ENCODE data around the gene UQCRH.
"Not testable (repeated sequence)": the region's sequence is repeated elsewhere in the genome, so short reads cannot be mapped to it uniquely, and the experiment has no call there.

The UQCRH gene

DNA sequence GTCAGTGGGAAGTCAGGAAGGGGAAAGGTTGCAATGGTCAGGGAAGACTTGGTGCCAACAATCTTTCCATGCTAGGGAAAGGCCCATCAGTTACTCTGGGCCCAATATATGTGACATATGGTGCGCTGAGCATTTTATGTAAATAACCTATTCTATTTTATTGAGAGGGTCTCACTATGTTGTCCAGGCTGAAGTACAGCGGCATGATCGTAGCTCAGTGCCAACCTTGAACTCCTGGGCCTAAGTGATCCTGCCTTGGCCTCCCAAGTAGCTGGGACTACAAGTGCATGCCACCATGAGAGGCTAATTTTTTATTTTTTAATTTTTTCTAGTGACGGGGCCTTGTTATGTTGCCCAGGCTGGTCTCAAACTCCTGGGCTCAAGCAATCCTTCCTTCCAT lies 6.8 kb downstream of the UQCRH start:
- Histone ChIP-seq H3K79me2 (ENCODE audit: insufficient read depth, low read length) (peaks cover 52% of the 10 kb centered on the region), H3K9ac (ENCODE audit: low read depth, low read length, poor library complexity, severe bottlenecking) (no peak overlapping the region), H3F3A (ENCODE audit: low read depth) (no peaks in the 10 kb centered on the region; the same call in 1 of the 2 replicates), H3K36me3 (ENCODE audit: insufficient read depth, low read length) (peaks cover 50% of the 10 kb centered on the region), H3K4me1 (ENCODE audit: insufficient read depth, low read length, poor library complexity, severe bottlenecking) (peaks cover 27% of the 10 kb centered on the region), H3K27me3 (ENCODE audit: insufficient read depth, low read length, poor library complexity, severe bottlenecking) (no peaks in the 10 kb centered on the region), H2AFZ (ENCODE audit: low read length) (no peak overlapping the region), H3K4me3 (ENCODE audit: low read length, poor library complexity, severe bottlenecking) (no peak overlapping the region), H4K20me1 (ENCODE audit: insufficient read depth, low read length, poor library complexity, severe bottlenecking) (peaks cover 32% of the 10 kb centered on the region), H3K4me2 (ENCODE audit: low read depth, low read length, poor library complexity, severe bottlenecking) (no peak overlapping the region), H3K9me2 (replicated peaks; ENCODE audit: low read depth, low read length) (no peaks in the 10 kb centered on the region), H3K9me3 (ENCODE audit: insufficient read depth, low read depth, low read length) (no peaks in the 10 kb centered on the region)
- no peak for TF ChIP-seq EZH2phosphoT487 (IDR thresholded peaks at IDR 0.05; ENCODE audit: borderline replicate concordance)

DNA sequence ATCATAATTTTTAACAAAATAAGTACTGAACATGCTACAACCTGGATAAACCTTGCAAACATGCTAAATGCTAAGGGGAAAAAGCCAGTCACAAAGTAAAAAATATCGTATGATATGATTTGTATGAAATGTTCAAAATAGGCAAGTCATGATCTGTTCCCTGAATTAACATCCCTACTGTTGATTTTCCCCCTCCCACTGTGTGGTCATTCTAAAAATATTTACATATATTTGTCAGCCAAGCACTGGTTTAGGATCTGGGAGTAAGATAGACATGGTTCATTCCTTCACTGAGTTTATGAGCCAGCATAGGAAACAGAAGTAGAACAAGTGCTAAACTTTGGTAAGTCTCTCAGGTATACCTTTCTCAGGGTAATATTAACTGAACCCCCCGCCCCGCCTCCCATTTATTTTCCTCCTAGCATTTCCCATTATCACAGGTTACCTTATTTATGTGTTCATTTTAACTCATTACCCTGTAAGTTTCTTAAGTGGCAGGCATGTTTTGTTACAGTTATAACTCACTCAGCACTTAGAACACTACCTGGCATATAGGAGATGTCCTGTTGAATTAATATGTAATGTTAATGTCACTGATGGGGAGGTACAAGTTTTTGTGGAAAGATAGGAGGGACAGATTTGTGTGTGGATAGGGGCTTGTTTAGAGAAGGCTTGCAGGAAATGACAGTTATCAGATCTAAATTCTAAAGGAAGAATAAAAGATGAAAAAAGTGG lies 12.3 kb downstream of the UQCRH start:
- H3K4me2 ChIP-seq (ENCODE audit: low read depth, low read length, poor library complexity, severe bottlenecking) = no peak overlapping the region
- no peak for TF ChIP-seq EZH2phosphoT487 (IDR thresholded peaks at IDR 0.05; ENCODE audit: borderline replicate concordance)
- TF ChIP-seq, protein P1, sequence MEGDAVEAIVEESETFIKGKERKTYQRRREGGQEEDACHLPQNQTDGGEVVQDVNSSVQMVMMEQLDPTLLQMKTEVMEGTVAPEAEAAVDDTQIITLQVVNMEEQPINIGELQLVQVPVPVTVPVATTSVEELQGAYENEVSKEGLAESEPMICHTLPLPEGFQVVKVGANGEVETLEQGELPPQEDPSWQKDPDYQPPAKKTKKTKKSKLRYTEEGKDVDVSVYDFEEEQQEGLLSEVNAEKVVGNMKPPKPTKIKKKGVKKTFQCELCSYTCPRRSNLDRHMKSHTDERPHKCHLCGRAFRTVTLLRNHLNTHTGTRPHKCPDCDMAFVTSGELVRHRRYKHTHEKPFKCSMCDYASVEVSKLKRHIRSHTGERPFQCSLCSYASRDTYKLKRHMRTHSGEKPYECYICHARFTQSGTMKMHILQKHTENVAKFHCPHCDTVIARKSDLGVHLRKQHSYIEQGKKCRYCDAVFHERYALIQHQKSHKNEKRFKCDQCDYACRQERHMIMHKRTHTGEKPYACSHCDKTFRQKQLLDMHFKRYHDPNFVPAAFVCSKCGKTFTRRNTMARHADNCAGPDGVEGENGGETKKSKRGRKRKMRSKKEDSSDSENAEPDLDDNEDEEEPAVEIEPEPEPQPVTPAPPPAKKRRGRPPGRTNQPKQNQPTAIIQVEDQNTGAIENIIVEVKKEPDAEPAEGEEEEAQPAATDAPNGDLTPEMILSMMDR (conservative IDR thresholded peaks at IDR 0.05; ENCODE audit: low read length) = no peak
- H2AFZ ChIP-seq (ENCODE audit: low read length) = no peak overlapping the region
- no peak overlapping the region for H3K4me3 ChIP-seq (ENCODE audit: low read length, poor library complexity, severe bottlenecking)
- H4K20me1 ChIP-seq (ENCODE audit: insufficient read depth, low read length, poor library complexity, severe bottlenecking) = no peaks in the 10 kb centered on the region
- no peak overlapping the region for H3K9ac ChIP-seq (ENCODE audit: low read depth, low read length, poor library complexity, severe bottlenecking)
- H3K9me3 ChIP-seq (ENCODE audit: insufficient read depth, low read depth, low read length) = no peaks in the 10 kb centered on the region
- H3K4me1 ChIP-seq (ENCODE audit: insufficient read depth, low read length, poor library complexity, severe bottlenecking) = no peaks in the 10 kb centered on the region
- peaks cover 6% of the 10 kb centered on the region; the same call in 1 of the 2 replicates for H3F3A ChIP-seq (ENCODE audit: low read depth)
- H3K79me2 ChIP-seq (ENCODE audit: insufficient read depth, low read length) = no peaks in the 10 kb centered on the region
- no peaks in the 10 kb centered on the region for H3K27me3 ChIP-seq (ENCODE audit: insufficient read depth, low read length, poor library complexity, severe bottlenecking)
- no peaks in the 10 kb centered on the region for H3K9me2 ChIP-seq (replicated peaks; ENCODE audit: low read depth, low read length)
- peaks cover 49% of the 10 kb centered on the region for H3K36me3 ChIP-seq (ENCODE audit: insufficient read depth, low read length)

DNA sequence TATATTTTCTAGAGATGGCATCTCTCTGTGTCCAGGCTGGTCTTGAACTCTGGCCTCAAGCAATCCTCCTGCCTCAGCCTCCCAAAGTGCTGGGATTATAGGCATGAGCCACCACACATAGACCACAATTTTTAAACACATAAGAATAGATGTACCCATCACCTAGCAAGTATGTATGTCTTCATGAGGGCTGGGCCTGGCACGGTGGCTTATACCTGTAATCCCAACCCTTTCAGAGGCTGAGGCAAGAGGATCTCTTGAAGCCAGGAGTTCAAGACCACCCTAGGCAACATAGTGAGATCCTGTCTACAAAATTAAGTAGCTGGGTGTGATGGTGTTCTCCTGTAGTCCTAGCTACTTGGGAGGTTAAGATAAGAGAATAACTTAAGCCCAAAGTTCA lies 13.8 kb downstream of the UQCRH start:
- H2AFZ ChIP-seq (ENCODE audit: low read length) = no peak overlapping the region
- H3K9ac ChIP-seq (ENCODE audit: low read depth, low read length, poor library complexity, severe bottlenecking) = no peak overlapping the region
- H3F3A ChIP-seq (ENCODE audit: low read depth) = peaks cover 6% of the 10 kb centered on the region; the same call in 1 of the 2 replicates
- H3K4me1 ChIP-seq (ENCODE audit: insufficient read depth, low read length, poor library complexity, severe bottlenecking) = no peaks in the 10 kb centered on the region
- H3K79me2 ChIP-seq (ENCODE audit: insufficient read depth, low read length) = no peaks in the 10 kb centered on the region
- no peak overlapping the region for H3K4me3 ChIP-seq (ENCODE audit: low read length, poor library complexity, severe bottlenecking)
- no peaks in the 10 kb centered on the region for H3K9me2 ChIP-seq (replicated peaks; ENCODE audit: low read depth, low read length)
- no peaks in the 10 kb centered on the region for H3K27me3 ChIP-seq (ENCODE audit: insufficient read depth, low read length, poor library complexity, severe bottlenecking)
- no peak overlapping the region for H3K4me2 ChIP-seq (ENCODE audit: low read depth, low read length, poor library complexity, severe bottlenecking)
- H3K9me3 ChIP-seq (ENCODE audit: insufficient read depth, low read depth, low read length) = no peaks in the 10 kb centered on the region
- TF ChIP-seq, protein P1 (conservative IDR thresholded peaks at IDR 0.05; ENCODE audit: low read length) = no peak
- no peak for TF ChIP-seq EZH2phosphoT487 (IDR thresholded peaks at IDR 0.05; ENCODE audit: borderline replicate concordance)
- H3K36me3 ChIP-seq (ENCODE audit: insufficient read depth, low read length) = peaks cover 39% of the 10 kb centered on the region
- H4K20me1 ChIP-seq (ENCODE audit: insufficient read depth, low read length, poor library complexity, severe bottlenecking) = no peaks in the 10 kb centered on the region

DNA sequence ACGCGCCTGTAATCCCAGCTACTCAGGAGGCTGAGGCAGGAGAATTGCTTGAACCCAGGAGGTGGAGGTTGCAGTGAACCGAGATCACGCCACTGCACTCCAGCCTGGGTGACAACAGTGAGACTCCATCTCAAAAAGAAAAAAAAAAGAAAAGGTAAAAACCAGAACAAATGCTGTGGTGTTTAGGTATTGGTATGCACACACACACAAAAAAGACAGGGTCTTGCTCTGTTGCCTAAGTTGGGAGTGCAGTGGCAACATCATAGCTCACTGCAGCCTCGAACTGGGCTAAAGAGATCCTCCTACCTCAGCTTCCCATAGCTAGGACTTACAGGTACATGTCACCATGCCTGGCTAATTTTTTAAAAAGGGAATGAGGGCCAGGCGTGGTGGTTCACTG lies 15.8 kb downstream of the UQCRH start:
- H3K36me3 ChIP-seq (ENCODE audit: insufficient read depth, low read length) = peaks cover 22% of the 10 kb centered on the region; the same call in 1 of the 2 replicates
- H3K4me2 ChIP-seq (ENCODE audit: low read depth, low read length, poor library complexity, severe bottlenecking); H3K4me3 ChIP-seq (ENCODE audit: low read length, poor library complexity, severe bottlenecking); H3K4me1 ChIP-seq (ENCODE audit: insufficient read depth, low read length, poor library complexity, severe bottlenecking); H3K27me3 ChIP-seq (ENCODE audit: insufficient read depth, low read length, poor library complexity, severe bottlenecking); H3K79me2 ChIP-seq (ENCODE audit: insufficient read depth, low read length); H2AFZ ChIP-seq (ENCODE audit: low read length); H4K20me1 ChIP-seq (ENCODE audit: insufficient read depth, low read length, poor library complexity, severe bottlenecking); H3K9me3 ChIP-seq (ENCODE audit: insufficient read depth, low read depth, low read length); H3F3A ChIP-seq (ENCODE audit: low read depth); H3K9ac ChIP-seq (ENCODE audit: low read depth, low read length, poor library complexity, severe bottlenecking); H3K9me2 ChIP-seq (replicated peaks; ENCODE audit: low read depth, low read length): not testable (repeated sequence)

DNA sequence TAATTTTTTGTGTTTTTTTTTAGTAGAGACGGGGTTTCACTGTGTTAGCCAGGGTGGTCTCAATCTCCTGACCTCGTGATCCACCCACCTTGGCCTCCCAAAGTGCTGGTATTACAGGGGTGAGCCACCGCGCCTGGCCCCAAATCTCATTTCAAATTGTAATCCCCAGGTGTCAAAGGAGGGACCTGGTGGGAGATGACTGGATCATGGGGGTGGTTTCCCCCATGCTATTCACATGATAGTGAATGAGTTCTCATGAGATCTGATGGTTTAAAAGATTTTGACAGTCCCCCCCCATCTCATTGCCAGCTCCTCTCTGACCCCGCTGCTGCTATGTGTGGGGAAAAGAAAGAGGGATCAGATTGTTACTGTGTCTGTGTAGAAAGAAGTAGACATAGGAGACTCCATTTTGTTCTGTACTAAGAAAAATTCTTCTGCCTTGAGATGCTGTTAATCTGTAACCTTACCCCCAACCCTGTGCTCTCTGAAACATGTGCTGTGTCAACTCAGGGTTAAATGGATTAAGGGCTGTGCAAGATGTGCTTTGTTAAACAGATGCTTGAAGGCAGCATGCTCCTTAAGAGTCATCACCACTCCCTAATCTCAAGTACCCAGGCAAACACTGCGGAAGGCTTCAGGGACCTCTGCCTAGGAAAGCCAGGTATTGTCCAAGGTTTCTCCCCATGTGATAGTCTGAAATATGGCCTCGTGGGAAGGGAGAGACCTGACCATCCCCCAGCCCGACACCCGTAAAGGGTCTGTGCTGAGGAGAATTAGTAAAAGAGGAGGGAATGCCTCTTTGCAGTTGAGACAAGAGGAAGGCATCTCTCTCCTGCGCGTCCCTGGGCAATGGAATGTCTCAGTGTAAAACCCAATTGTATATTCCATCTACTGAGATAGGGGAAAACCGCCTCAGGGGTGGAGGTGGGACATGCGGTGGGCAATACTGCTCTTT lies 16.7 kb downstream of the UQCRH start:
- H3K4me2 ChIP-seq (ENCODE audit: low read depth, low read length, poor library complexity, severe bottlenecking); H3K4me1 ChIP-seq (ENCODE audit: insufficient read depth, low read length, poor library complexity, severe bottlenecking); H3K79me2 ChIP-seq (ENCODE audit: insufficient read depth, low read length); H4K20me1 ChIP-seq (ENCODE audit: insufficient read depth, low read length, poor library complexity, severe bottlenecking); H3K9me2 ChIP-seq (replicated peaks; ENCODE audit: low read depth, low read length); H3K9me3 ChIP-seq (ENCODE audit: insufficient read depth, low read depth, low read length); H2AFZ ChIP-seq (ENCODE audit: low read length); H3K27me3 ChIP-seq (ENCODE audit: insufficient read depth, low read length, poor library complexity, severe bottlenecking); H3K9ac ChIP-seq (ENCODE audit: low read depth, low read length, poor library complexity, severe bottlenecking); H3K4me3 ChIP-seq (ENCODE audit: low read length, poor library complexity, severe bottlenecking); H3F3A ChIP-seq (ENCODE audit: low read depth): not testable (repeated sequence)
- peaks cover 15% of the 10 kb centered on the region; the same call in 1 of the 2 replicates for H3K36me3 ChIP-seq (ENCODE audit: insufficient read depth, low read length)
